Measurements from ENCODE around the gene POLD2. TPM values are rescaled to one million over a fixed set of nuclear protein-coding genes. Genes with fewer than 3 reads are reported as not detected.

POLD2 gene
- total RNA-seq, 2 experiments from 2014 or later: 298 to 305 TPM

DNA sequence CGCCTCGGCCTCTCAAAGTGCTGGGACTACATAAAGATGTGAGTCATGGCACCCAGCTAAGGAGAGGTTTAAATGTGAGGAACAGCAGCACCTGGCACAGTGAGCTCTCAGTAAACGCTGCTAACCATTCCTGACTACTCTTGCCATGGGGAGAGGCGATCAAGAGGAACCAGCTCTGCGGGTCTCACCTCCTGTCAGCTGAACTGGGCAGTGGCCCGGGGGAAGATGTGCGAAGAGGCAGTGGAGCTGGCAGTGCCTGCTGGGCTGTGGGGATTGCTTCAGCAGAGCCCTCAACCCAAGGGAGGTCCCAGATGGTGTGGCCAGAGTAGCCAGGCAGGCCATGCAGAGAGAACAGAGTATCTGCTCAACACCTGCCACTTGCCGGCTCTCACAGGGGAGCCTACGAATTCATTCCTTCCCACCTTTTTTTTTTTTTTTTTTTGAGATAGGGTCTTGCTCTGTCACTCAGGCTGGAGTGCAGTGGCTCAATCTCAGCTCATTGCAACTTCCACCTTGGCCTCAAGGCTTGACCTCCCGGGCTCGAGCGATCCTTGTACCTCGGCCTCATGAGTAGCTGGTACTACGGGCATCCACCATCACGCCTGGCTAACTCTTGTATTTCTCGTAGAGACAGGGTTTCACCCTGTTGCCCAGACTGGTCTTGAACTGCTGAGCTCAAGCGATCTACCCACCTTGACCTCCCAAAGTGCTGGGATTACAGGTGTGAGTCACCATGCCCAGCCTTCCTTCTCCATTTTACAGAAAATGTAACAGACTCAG, 47.9 kb downstream of the POLD2 start:
- POLR2A ChIA-PET: interaction anchor here (0.7 to 1.2 kb wide), 2 partner anchors 14 to 485 kb away, joined by 3 to 9 read pairs; no protein-coding TSS in a partner anchor
- CTCF ChIA-PET: interaction anchor here (0.7 to 1.0 kb wide), 2 partner anchors 14 to 21 kb away, joined by 3 read pairs; no protein-coding TSS in a partner anchor

- CTCF ChIA-PET: interaction anchor here (0.7 kb wide), 1 partner anchor 20 kb away, joined by 3 read pairs; no protein-coding TSS in a partner anchor
- POLR2A ChIA-PET: no interaction called here
Observed at GRCh38 chr7:44074349-44074695, 49.0 kb downstream of the POLD2 start.

GRCh38 chr7:44073664-44074348, 49.5 kb downstream of the POLD2 start:
- ChIA-PET CTCF (no interaction called here), POLR2A (no interaction called here)

DNA sequence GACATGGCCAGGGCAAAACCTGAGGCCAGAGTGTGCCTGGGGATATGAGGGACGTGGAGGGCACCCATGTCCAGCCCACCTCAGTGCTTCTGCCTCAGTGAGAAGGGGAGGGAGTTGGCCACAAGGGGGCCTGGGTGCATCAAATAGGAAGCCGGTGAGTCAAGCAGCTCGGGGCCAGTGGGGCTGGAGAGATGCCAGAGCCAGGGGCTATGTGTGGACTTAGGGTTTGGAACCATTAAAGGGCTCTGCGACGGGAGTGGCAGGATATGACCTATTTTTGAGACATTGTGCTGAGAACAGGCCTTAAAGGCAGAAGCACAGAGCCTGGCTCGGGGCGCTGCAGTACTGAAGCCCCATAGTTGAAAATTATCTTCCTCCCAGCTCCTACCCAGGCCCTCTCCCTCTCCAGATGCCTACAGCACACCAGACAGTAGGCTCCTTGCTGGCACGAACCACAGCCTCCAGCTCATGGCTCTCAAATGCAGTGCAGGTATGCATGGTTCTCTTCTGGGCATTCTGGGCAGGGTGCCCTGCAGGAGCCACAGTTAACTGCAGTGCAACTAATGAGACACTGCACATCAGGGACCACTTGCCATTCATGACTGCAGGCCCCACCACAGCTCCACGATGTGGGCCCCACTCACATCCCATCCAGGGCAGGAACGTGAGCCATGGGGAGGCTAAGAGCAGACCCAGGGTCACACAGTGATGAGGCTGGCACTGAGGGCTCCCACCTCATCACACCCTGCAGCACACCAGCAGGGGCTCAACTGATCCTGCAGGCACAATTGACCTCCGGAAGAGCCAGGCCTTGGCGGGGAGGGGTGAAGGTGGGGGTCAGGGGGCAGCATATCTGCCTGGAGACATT, 50.8 kb downstream of the POLD2 start:
- ChIA-PET CTCF (no interaction called here), POLR2A (interaction anchor here (0.8 to 1.0 kb wide), 2 partner anchors 9 to 23 kb away, joined by 3 read pairs; no protein-coding TSS in a partner anchor)

DNA sequence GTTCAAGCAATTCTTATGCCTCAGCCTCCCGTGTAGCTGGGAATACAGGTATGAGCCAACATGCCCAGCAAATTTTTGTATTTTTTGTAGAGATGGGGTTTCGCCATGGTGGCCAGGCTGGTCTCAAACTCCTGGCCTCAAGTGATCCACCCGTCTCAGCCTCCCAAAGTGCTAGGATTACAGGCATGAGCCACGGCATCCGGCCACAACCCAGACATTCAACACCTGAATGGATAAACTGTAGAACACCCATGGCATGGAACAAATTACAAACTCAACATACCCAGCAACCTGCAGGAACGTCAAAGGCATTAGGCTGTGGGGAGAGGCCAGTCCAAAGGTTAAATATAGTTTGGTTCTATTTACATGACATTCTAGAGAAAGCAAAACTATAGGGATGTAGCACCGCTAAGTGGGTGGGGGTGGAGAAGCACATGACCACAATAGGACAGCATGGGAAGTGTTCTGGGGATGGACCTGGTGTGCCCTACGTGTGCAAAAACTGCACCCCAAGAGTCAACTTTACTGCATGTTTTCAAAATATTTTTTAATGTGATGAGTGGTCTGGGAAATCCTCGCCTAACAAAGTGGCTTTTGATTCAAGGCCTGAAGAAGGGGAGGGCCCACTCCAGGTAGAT, 51.5 kb downstream of the POLD2 start:
- ChIA-PET POLR2A (interaction anchor here (1.0 kb wide), 1 partner anchor 10 kb away, joined by 3 read pairs; no protein-coding TSS in a partner anchor), CTCF (no interaction called here)

DNA sequence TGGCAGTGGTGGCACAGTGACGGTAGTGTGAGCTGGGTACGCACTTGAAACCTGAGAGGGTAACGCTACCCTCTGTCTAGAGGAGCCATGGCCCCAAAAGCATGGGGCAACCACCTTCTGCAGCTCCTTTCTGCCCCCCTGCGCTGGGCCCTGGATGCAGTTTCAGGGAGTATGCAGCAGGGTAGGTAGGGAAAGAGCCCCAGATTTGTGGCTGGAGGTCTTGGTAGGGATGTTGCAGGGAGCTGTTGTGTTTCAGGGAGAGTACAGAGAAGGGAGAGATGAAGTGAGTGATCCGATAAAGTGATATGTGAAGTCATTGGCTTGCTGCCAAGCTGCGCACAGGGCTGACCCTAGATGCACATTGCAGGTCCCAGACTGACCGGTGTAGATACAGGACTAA, 55.3 kb downstream of the POLD2 start:
- CTCF ChIA-PET: interaction anchor here (1.0 to 1.4 kb wide), 2 partner anchors 9 to 10 kb away, joined by 3 to 4 read pairs; no protein-coding TSS in a partner anchor

GRCh38 chr7:44067064-44067951, 56.0 kb downstream of the POLD2 start:
- ChIA-PET CTCF (interaction anchor here (1.0 to 1.4 kb wide), 2 partner anchors 9 to 11 kb away, joined by 3 to 4 read pairs; no protein-coding TSS in a partner anchor), POLR2A (interaction anchor here (0.5 to 1.5 kb wide), 4 partner anchors 12 to 921 kb away, joined by 3 to 10 read pairs (median 4); no protein-coding TSS in a partner anchor)

More for the DNA sequence above, 55.3 kb downstream of the POLD2 start:
- POLR2A ChIA-PET: interaction anchor here (1.5 kb wide), 1 partner anchor 13 kb away, joined by 10 read pairs; no protein-coding TSS in a partner anchor

- CTCF ChIA-PET: no interaction called here
- POLR2A ChIA-PET: interaction anchor here (0.5 to 0.9 kb wide), 2 partner anchors 15 to 922 kb away, joined by 4 to 5 read pairs; no protein-coding TSS in a partner anchor
Observed at GRCh38 chr7:44066494-44067063, 56.8 kb downstream of the POLD2 start.

GRCh38 chr7:44066111-44066460, 57.3 kb downstream of the POLD2 start:
- POLR2A ChIA-PET: interaction anchor here (0.6 to 0.9 kb wide), 2 partner anchors 15 to 135 kb away, joined by 5 to 6 read pairs; partner anchors contain the start of gene YKT6

DNA sequence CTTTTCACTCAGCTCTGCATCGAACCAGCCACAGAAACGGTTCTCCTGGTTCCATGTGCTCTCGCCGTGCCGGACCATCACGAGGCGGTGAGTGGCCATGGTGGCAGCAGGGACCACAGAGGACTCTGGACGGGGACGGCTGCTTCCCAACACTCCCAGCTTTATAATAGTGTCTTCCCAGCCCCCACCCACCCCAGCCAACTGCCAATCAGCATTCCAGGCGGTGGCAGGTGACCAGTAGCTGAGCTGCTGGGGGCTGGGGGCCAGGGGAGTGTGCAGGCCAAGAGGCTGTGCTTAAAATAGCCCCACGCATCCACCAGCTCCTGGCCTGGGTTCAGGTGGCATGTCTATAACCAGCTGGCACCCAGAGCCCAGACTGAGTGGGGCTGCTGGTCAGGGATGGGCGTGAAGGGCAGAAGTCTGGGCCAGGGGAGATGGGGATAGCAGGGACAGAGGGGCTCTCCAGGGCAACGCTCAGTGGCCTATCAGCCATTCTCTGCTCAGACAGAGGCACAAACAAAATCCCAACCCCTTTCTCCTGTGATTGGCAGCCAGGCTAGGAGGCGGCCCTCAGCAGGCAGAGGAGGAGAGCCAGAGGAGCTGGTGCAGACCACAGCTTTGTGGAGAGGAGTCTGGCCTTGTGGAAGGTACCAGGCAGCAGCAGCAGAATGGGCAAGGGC, 57.8 kb downstream of the POLD2 start, which contains the start of gene PGAM2:
TSS of gene PGAM2 (minus strand) at position 137 of the 680 bp plus-strand sequence. CDS start at position 99, 38 bp downstream.
- POLR2A ChIA-PET: interaction anchor here (0.6 to 1.0 kb wide), 3 partner anchors 16 to 135 kb away, joined by 3 to 6 read pairs (median 5); partner anchors contain the start of genes DBNL and YKT6

More at GRCh38 chr7:44066111-44066460, 57.3 kb downstream of the POLD2 start:
- CTCF ChIA-PET: interaction anchor here (1.6 kb wide), 1 partner anchor 22 kb away, joined by 3 read pairs; the partner anchor contains the start of gene DBNL

GRCh38 chr7:44064791-44065430, 58.4 kb downstream of the POLD2 start:
- ChIA-PET POLR2A (interaction anchor here (1.0 to 1.1 kb wide), 3 partner anchors 15 to 21 kb away, joined by 3 to 4 read pairs (median 3); partner anchors contain the start of gene DBNL), CTCF (interaction anchor here (1.6 kb wide), 1 partner anchor 21 kb away, joined by 3 read pairs; the partner anchor contains the start of gene DBNL)

More for the DNA sequence above, 57.8 kb downstream of the POLD2 start, which contains the start of gene PGAM2:
- CTCF ChIA-PET: interaction anchor here (1.6 kb wide), 1 partner anchor 21 kb away, joined by 3 read pairs; the partner anchor contains the start of gene DBNL

Other genes with a start within 250 kb of the POLD2 start
- 10 to 100 TPM; 28.8 to 31.0 TPM for gene URGCP, start 217.0 kb downstream of the POLD2 start, total RNA-seq
- gene UBE2D4, start 197.1 kb downstream of the POLD2 start, total RNA-seq: 10 to 100 TPM; 15.2 to 15.6 TPM
- not detected for gene SPDYE1, start 125.7 kb downstream of the POLD2 start, total RNA-seq
- gene DBNL, start 78.8 kb downstream of the POLD2 start, total RNA-seq: 100 to 1,000 TPM; 142 to 153 TPM
- gene PGAM2, start 58.0 kb downstream of the POLD2 start, total RNA-seq: not detected
- 10 to 100 TPM; 40.8 to 42.4 TPM for gene POLM, start 41.0 kb downstream of the POLD2 start, total RNA-seq
- gene AEBP1, start 19.2 kb downstream of the POLD2 start, total RNA-seq: 10 to 100 TPM; 12.9 to 14.0 TPM
- gene MYL7, start 17.8 kb upstream of the POLD2 start, total RNA-seq: not detected
- 1 to 10 TPM; 1.4 to 1.8 TPM for gene GCK, start 65.9 kb upstream of the POLD2 start, total RNA-seq
- 10 to 100 TPM; 81.0 to 83.9 TPM for gene YKT6, start 77.4 kb upstream of the POLD2 start, total RNA-seq
- gene CAMK2B, start 202.0 kb upstream of the POLD2 start, total RNA-seq: under 1 TPM; 0.17 to 0.40 TPM